Gastrocnemius medialis (tissue), 4 donors: ENCODE data around the gene ICOSLG. TPM values are rescaled to one million over a fixed set of nuclear protein-coding genes. Genes with fewer than 3 reads are reported as not detected.
"Not testable (repeated sequence)": the region's sequence is repeated elsewhere in the genome, so short reads cannot be mapped to it uniquely, and the experiment has no call there.

Experiments
- ATAC-seq, 2 donors: fragments of 150-250 bp; one replicate each; pipeline ENCODE4 v1.9.1; 2016
- DNase-seq, 2 donors: peaks; one replicate each; pipeline ENCODE4 v3.0.0-alpha.2; 2019
- H3K27ac ChIP-seq, 4 donors: fragments of 200-600 bp; sonication (generic); 1 replicate in 1 of 4; 2 replicates in 3 of 4; pipeline ENCODE4 v1.5.1; 2016 to 2018; ENCODE audit warnings: mild to moderate bottlenecking in 2 of 4, moderate library complexity in 1 of 4
- H3K27me3 ChIP-seq, 3 donors: fragments of 200-600 bp; sonication (generic) in 2 of 3; 1 replicate in 1 of 3; 2 replicates in 2 of 3; pipeline versions ENCODE4 v1.5.1 to v1.6.0; 2016 to 2019; ENCODE audit warnings: mild to moderate bottlenecking in 1 of 3, moderate library complexity in 1 of 3
- H3K36me3 ChIP-seq, 2 donors: fragments of 200-600 bp; sonication (generic) in 1 of 2; one replicate each; pipeline ENCODE4 v1.5.1; 2017 to 2018
- H3K4me1 ChIP-seq, 2 donors: fragments of 200-600 bp; sonication (generic) in 1 of 2; one replicate each; pipeline ENCODE4 v1.5.1; 2016 to 2017; ENCODE audit warnings: mild to moderate bottlenecking in 2 of 2
- H3K4me3 ChIP-seq, 4 donors: fragments of 200-600 bp; sonication (generic) in 3 of 4; 1 replicate in 1 of 4; 2 replicates in 3 of 4; pipeline ENCODE4 v1.5.1; 2016 to 2019; ENCODE audit warnings: mild to moderate bottlenecking in 2 of 4
- H3K9me3 ChIP-seq, 3 donors: fragments of 200-600 bp; sonication (generic) in 2 of 3; 1 replicate in 1 of 3; 2 replicates in 2 of 3; pipeline ENCODE4 v1.5.1; 2016 to 2019
- in situ Hi-C, 4 donors: fragments of 200-750 bp; cut with MboI; loops; one replicate each; pipeline versions ENCODE4 v1.15.0 to v1.8.0; 2017; ENCODE audit warnings: low sequenced_read_pairs in 4 of 4
- intact Hi-C: fragments of 100-400 bp; cut with DNase I; formaldehyde crosslinking; loops from one replicate; pipeline ENCODE4 v1.15.1; 2023; ENCODE audit warnings: low total_unique reads
- total RNA-seq, 4 donors: library from RNA; depleted of rRNA; stranded (reverse); fragments of >200 nt; gene quantifications; one replicate each; pipeline versions ENCODE4 v1.1.0 to v1.2.3, GENCODE V29; 2016

The ICOSLG gene
- total RNA-seq, 4 donors from 2014 or later: 0.17 to 1.6 (median 0.75) TPM; not detected in 1

- intact Hi-C loops, H3K9me3 ChIP-seq, H3K27me3 ChIP-seq, H3K36me3 ChIP-seq, DNase-seq, H3K4me3 ChIP-seq, H3K4me1 ChIP-seq, in situ Hi-C loops, H3K27ac ChIP-seq: not testable (repeated sequence)
- peak in 1 of 2 donors; percentile 46 for ATAC-seq
These were observed 12.6 kb downstream of the ICOSLG start for GRCh38 chr21:44228109-44228508.

GRCh38 chr21:44227614-44228013 is 13.1 kb downstream of the ICOSLG start:
- H3K4me3 ChIP-seq, H3K27me3 ChIP-seq, intact Hi-C loops, H3K9me3 ChIP-seq, H3K27ac ChIP-seq, DNase-seq, H3K36me3 ChIP-seq, H3K4me1 ChIP-seq, in situ Hi-C loops: not testable (repeated sequence)
- peak in 1 of 2 donors; percentile 58 for ATAC-seq

- in situ Hi-C loops, DNase-seq, H3K27ac ChIP-seq, H3K36me3 ChIP-seq, H3K4me3 ChIP-seq, intact Hi-C loops, H3K4me1 ChIP-seq, H3K27me3 ChIP-seq, H3K9me3 ChIP-seq, ATAC-seq: not testable (repeated sequence)
These were observed 15.1 kb downstream of the ICOSLG start for GRCh38 chr21:44225605-44226004.

GRCh38 chr21:44223334-44223733 is 17.4 kb downstream of the ICOSLG start:
- H3K4me3 ChIP-seq, H3K27ac ChIP-seq, H3K9me3 ChIP-seq, H3K27me3 ChIP-seq, H3K4me1 ChIP-seq, DNase-seq, ATAC-seq, H3K36me3 ChIP-seq, intact Hi-C loops, in situ Hi-C loops: not testable (repeated sequence)

GRCh38 chr21:44220674-44221073 is 20.1 kb downstream of the ICOSLG start:
- ATAC-seq, intact Hi-C loops, H3K4me1 ChIP-seq, H3K9me3 ChIP-seq, DNase-seq, H3K36me3 ChIP-seq, H3K27me3 ChIP-seq, H3K27ac ChIP-seq, H3K4me3 ChIP-seq, in situ Hi-C loops: not testable (repeated sequence)

- DNase-seq, ATAC-seq, in situ Hi-C loops: not testable (repeated sequence)
These were observed 22.3 kb downstream of the ICOSLG start for GRCh38 chr21:44218461-44218860.

GRCh38 chr21:44211978-44212377 is 28.8 kb downstream of the ICOSLG start:
- H3K9me3 ChIP-seq, H3K27ac ChIP-seq, intact Hi-C loops, ATAC-seq, H3K4me1 ChIP-seq, H3K4me3 ChIP-seq, in situ Hi-C loops, H3K36me3 ChIP-seq, DNase-seq, H3K27me3 ChIP-seq: not testable (repeated sequence)

More at GRCh38 chr21:44218461-44218860, 22.3 kb downstream of the ICOSLG start:
- H3K36me3 ChIP-seq, H3K9me3 ChIP-seq, H3K4me3 ChIP-seq, intact Hi-C loops, H3K27me3 ChIP-seq, H3K27ac ChIP-seq, H3K4me1 ChIP-seq: not testable (repeated sequence)

DNA sequence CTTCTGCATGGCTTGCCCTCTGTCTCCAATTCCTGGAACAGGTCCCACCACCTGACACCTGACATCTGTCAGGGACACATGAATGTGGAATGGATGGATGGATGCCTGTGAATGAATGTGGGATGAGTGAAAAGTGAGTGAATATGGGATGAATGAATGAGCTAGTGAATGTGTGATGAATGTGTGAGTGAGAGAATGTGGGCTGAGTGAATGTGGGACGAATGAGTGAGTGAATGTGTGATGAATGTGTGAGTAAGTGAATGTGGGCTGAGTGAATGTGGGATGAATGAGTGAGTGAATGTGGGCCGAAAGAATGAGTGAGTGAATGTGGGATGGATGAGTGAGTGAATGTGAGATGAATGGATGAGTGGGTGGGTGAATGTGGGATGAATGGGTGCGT is 29.2 kb downstream of the ICOSLG start:
- H3K27me3 ChIP-seq, in situ Hi-C loops, intact Hi-C loops, H3K4me1 ChIP-seq, H3K27ac ChIP-seq, H3K36me3 ChIP-seq, H3K9me3 ChIP-seq, ATAC-seq, DNase-seq, H3K4me3 ChIP-seq: not testable (repeated sequence)

GRCh38 chr21:44207860-44208646 is 32.7 kb downstream of the ICOSLG start:
- H3K27ac ChIP-seq, H3K4me1 ChIP-seq, intact Hi-C loops, H3K27me3 ChIP-seq, in situ Hi-C loops, H3K36me3 ChIP-seq, H3K4me3 ChIP-seq, DNase-seq, H3K9me3 ChIP-seq: not testable (repeated sequence)
- ATAC-seq: peak in 1 of 2 donors; percentile 63

GRCh38 chr21:44206698-44207676 is 33.8 kb downstream of the ICOSLG start:
- H3K9me3 ChIP-seq, DNase-seq, ATAC-seq, H3K4me3 ChIP-seq, intact Hi-C loops, H3K36me3 ChIP-seq, in situ Hi-C loops, H3K27me3 ChIP-seq, H3K27ac ChIP-seq, H3K4me1 ChIP-seq: not testable (repeated sequence)

GRCh38 chr21:44206187-44206586 is 34.6 kb downstream of the ICOSLG start:
- H3K9me3 ChIP-seq, intact Hi-C loops, H3K27me3 ChIP-seq, DNase-seq, in situ Hi-C loops, H3K4me1 ChIP-seq, H3K27ac ChIP-seq, H3K4me3 ChIP-seq, H3K36me3 ChIP-seq: not testable (repeated sequence)
- peak in 1 of 2 donors; percentile 53 for ATAC-seq
